Measurements from ENCODE around the gene WNT5B. TPM values are rescaled to one million over a fixed set of nuclear protein-coding genes. Genes with fewer than 3 reads are reported as not detected.

WNT5B gene
- total and polyA plus RNA-seq, 9 of the 15 experiments (the other 6 are each of a cell fraction or from before 2014, with no cell fraction given), result 0.42 to 16.8 (median 5.4) TPM

- TF ChIP-seq MGA (IDR thresholded peaks at IDR 0.05) (peak; percentile 41), C11orf30 (IDR thresholded peaks at IDR 0.05; ENCODE audit: low read depth) (peak; percentile 84), RBM34 (IDR thresholded peaks at IDR 0.05; ENCODE audit: borderline replicate concordance, insufficient read depth, low read length) (no peak), MAFG (tag; conservative IDR thresholded peaks at IDR 0.05) (peak; percentile 82), MECOM (CRISPR knock-in tag; IDR thresholded peaks at IDR 0.05) (no peak), NFIC (IDR thresholded peaks at IDR 0.05) (no peak), MAFF (IDR thresholded peaks at IDR 0.05; ENCODE audit: low read length) (peak; percentile 68), HLTF (IDR thresholded peaks at IDR 0.05) (no peak), HOMEZ (CRISPR knock-in tag; IDR thresholded peaks at IDR 0.05) (no peak), ZNF639 (CRISPR knock-in tag; conservative IDR thresholded peaks at IDR 0.05 in 1 of 2, IDR thresholded peaks at IDR 0.05 in 1 of 2) (0 out of 4 replicates have a peak, but pooled peaks of 1 of the 2 experiments have one; percentile 34), E2F6 (IDR thresholded peaks at IDR 0.05; ENCODE audit: borderline replicate concordance in 1 of 2, extremely low read depth in 1 of 2, insufficient read depth in 1 of 2, insufficient read length in 1 of 2, low read depth in 1 of 2, low read length in 1 of 2, poor library complexity in 1 of 2, severe bottlenecking in 1 of 2) (peak in 1 of 2 experiments; percentile 22)
Observed at GRCh38 chr12:1619587-1619986, 9.4 kb upstream of the WNT5B start (continued).

Measured in K562 (cell line).